NCI-H146 treated with DMSO at 0.1 percent for 48 hours (cell line): ENCODE data around the gene PLA2G2E.
"Not testable (repeated sequence)": the region's sequence is repeated elsewhere in the genome, so short reads cannot be mapped to it uniquely, and the experiment has no call there.

Experiments
- DNase-seq: peaks from one replicate; lab custom pipeline; 2025; ENCODE audit not compliant: unreplicated experiment; lab: John Stamatoyannopoulos, UW

The PLA2G2E gene

GRCh38 chr1:19932866-19933265 lies 9.4 kb upstream of the PLA2G2E start:
- DNase-seq: no peak

GRCh38 chr1:19927130-19927421 lies 3.7 kb upstream of the PLA2G2E start:
- not testable (repeated sequence) for DNase-seq

GRCh38 chr1:19926296-19927129 lies 3.1 kb upstream of the PLA2G2E start:
- no peak for DNase-seq

- no peak for DNase-seq
Observed at GRCh38 chr1:19925342-19926070, 2.1 kb upstream of the PLA2G2E start.

GRCh38 chr1:19923953-19924346 lies 533 bp upstream of the PLA2G2E start:
- no peak for DNase-seq

- DNase-seq: no peak
Observed at GRCh38 chr1:19922015-19922688, 1.3 kb downstream of the PLA2G2E start.

- DNase-seq: no peak
Observed at GRCh38 chr1:19921310-19921709, 2.1 kb downstream of the PLA2G2E start.

- DNase-seq: no peak
Observed at GRCh38 chr1:19920132-19920710, 3.2 kb downstream of the PLA2G2E start.

- peak; percentile 22 for DNase-seq
Observed at GRCh38 chr1:19918057-19918456, 5.4 kb downstream of the PLA2G2E start.

GRCh38 chr1:19910650-19911049 lies 12.8 kb downstream of the PLA2G2E start:
- no peak for DNase-seq

GRCh38 chr1:19909971-19910370 lies 13.4 kb downstream of the PLA2G2E start:
- DNase-seq: no peak

- DNase-seq: no peak
Observed at GRCh38 chr1:19909392-19909791, 14.0 kb downstream of the PLA2G2E start.

- DNase-seq: no peak
Observed at GRCh38 chr1:19907456-19907855, 16.0 kb downstream of the PLA2G2E start.

- DNase-seq: no peak
Observed at GRCh38 chr1:19903621-19904020, 19.8 kb downstream of the PLA2G2E start.

GRCh38 chr1:19901653-19902052 lies 21.8 kb downstream of the PLA2G2E start:
- DNase-seq: no peak

- DNase-seq: no peak
Observed at GRCh38 chr1:19894218-19894617, 29.2 kb downstream of the PLA2G2E start.

- no peak for DNase-seq
Observed at GRCh38 chr1:19893687-19894086, 29.7 kb downstream of the PLA2G2E start.

GRCh38 chr1:19892628-19893168 lies 30.7 kb downstream of the PLA2G2E start:
- no peak for DNase-seq

- no peak for DNase-seq
Observed at GRCh38 chr1:19892129-19892528, 31.3 kb downstream of the PLA2G2E start.

- no peak for DNase-seq
Observed at GRCh38 chr1:19889656-19890055, 33.8 kb downstream of the PLA2G2E start.

- DNase-seq: no peak
Observed at GRCh38 chr1:19888112-19888511, 35.3 kb downstream of the PLA2G2E start.
